Skin of body (tissue), 2 donors: Measurements from ENCODE around the gene AMOTL1. TPM values are rescaled to one million over a fixed set of nuclear protein-coding genes. Genes with fewer than 3 reads are reported as not detected.

ENCODE experiments used
- DNase-seq: peaks from one replicate; lab custom pipeline; 2025; lab: John Stamatoyannopoulos, UW
- total RNA-seq: library from RNA; depleted of rRNA; stranded (reverse); fragments of >200 nt; gene quantifications from one replicate; pipeline ENCODE4 v1.2.3, GENCODE V29; 2014

AMOTL1 gene
- total RNA-seq, 1 donor from 2014 or later = 80.7 TPM

- no peak for DNase-seq
Observed at GRCh38 chr11:94925422-94926270, 157.5 kb downstream of the AMOTL1 start.

DNA sequence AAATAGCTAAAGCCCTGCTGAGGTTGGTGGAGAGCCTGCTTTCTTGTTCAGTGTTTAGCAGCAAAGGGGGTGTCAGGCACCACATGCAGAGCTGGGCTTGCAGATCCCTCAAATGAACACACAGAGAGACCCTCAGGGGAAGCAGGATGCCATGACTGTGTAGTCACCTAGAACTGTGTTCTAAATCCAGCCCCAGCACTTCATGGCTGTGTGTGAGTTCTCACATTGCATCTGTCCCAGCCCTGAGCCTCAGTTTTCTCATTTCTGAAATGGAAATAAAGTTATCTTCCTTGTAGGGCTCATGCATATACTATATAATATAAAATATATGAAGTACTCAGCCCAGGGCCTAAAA lies 158.1 kb downstream of the AMOTL1 start:
- no peak for DNase-seq

Other genes with a start within 250 kb of the AMOTL1 start
- gene FUT4, start 224.4 kb upstream of the AMOTL1 start, total RNA-seq = 8.8 TPM
- 6.2 TPM for gene PIWIL4, start 201.0 kb upstream of the AMOTL1 start, total RNA-seq
- gene CWC15, start 205.2 kb downstream of the AMOTL1 start, total RNA-seq = 44.2 TPM
- gene KDM4D, start 205.4 kb downstream of the AMOTL1 start, total RNA-seq = 0.59 TPM